SK-N-SH (cell line): ENCODE results near the gene SULT2B1. TPM values are rescaled to one million over a fixed set of nuclear protein-coding genes. Genes with fewer than 3 reads are reported as not detected.

Experiments
- CTCF ChIA-PET: fragments of 300-600, 350-600 bp; formaldehyde crosslinking; extraction: SDS; loops from one replicate; lab custom pipeline; 2021; lab: Yijun Ruan, JAX
- POLR2A ChIA-PET: fragments of 350-600 bp; sonication (Branson Sonifier 250); formaldehyde crosslinking; extraction: SDS; loops from one replicate; lab custom pipeline; 2020; ENCODE audit warnings: antibody characterized with exemption, inconsistent platforms; lab: Yijun Ruan, JAX
- DNase-seq: peaks from one replicate; pipeline ENCODE4 v3.0.0; 2012
- H2AFZ ChIP-seq: fragments of 200-600 bp; sonication (generic); 2 replicates; pipeline ENCODE4 v1.8.1; 2016; ENCODE audit warnings: antibody characterized with exemption, mild to moderate bottlenecking, low read depth
- H3F3A ChIP-seq: fragments of 200-600 bp; sonication (generic); replicated peaks from 2 replicates; pipeline ENCODE3; 2016; ENCODE audit warnings: antibody characterized with exemption, mild to moderate bottlenecking; ENCODE audit not compliant: insufficient read depth
- H3K27ac ChIP-seq, 2 experiments: fragments of 200-500 bp in 1 of 2; fragments of 200-600 bp in 1 of 2; sonication (Bioruptor generic) in 1 of 2; sonication (generic), shearing (Covaris generic) in 1 of 2; 2 replicates each; pipeline versions ENCODE4 v1.5.1 to v1.6.1; 2014 to 2016; ENCODE audit warnings: low read depth in 2 of 2, inconsistent platforms in 1 of 2, low read length in 1 of 2, mild to moderate bottlenecking in 1 of 2, mixed read lengths in 1 of 2
- H3K27me3 ChIP-seq: fragments of 200-600 bp; sonication (generic), shearing (Covaris generic); 2 replicates; pipeline ENCODE4 v1.6.1; 2016; ENCODE audit warnings: mixed run types; ENCODE audit not compliant: insufficient read depth
- H3K36me3 ChIP-seq, 2 experiments: fragments of 200-500 bp in 1 of 2; fragments of 200-600 bp in 1 of 2; sonication (Bioruptor generic) in 1 of 2; sonication (generic) in 1 of 2; replicated peaks in 1 of 2; 2 replicates each; pipeline versions ENCODE3 to v1.5.1; 2014 to 2016; ENCODE audit warnings: low read length in 1 of 2, mild to moderate bottlenecking in 1 of 2; ENCODE audit not compliant: insufficient read depth in 2 of 2, control insufficient read depth in 1 of 2
- H3K4me1 ChIP-seq, 2 experiments: fragments of 200-500 bp in 1 of 2; fragments of 200-600 bp in 1 of 2; sonication (Bioruptor generic) in 1 of 2; sonication (generic), shearing (Covaris generic) in 1 of 2; 2 replicates each; pipeline versions ENCODE4 v1.5.1 to v1.6.1; 2014 to 2016; ENCODE audit warnings: low read depth in 1 of 2, low read length in 1 of 2, mixed run types in 1 of 2; ENCODE audit not compliant: insufficient read depth in 2 of 2, control insufficient read depth in 1 of 2
- H3K4me2 ChIP-seq: fragments of 200-600 bp; sonication (generic), shearing (Covaris generic); 2 replicates; pipeline ENCODE4 v1.6.1; 2017; ENCODE audit warnings: mixed run types
- H3K4me3 ChIP-seq, 2 experiments: fragments of 200-500 bp in 1 of 2; fragments of 200-600 bp in 1 of 2; sonication (Bioruptor generic) in 1 of 2; sonication (generic), shearing (Covaris generic) in 1 of 2; 2 replicates each; pipeline versions ENCODE4 v1.5.1 to v1.8.1; 2014 to 2016; ENCODE audit warnings: low read depth in 2 of 2, inconsistent platforms in 1 of 2, low read length in 1 of 2, mild to moderate bottlenecking in 1 of 2, mixed read lengths in 1 of 2, moderate library complexity in 1 of 2
- H3K79me2 ChIP-seq: fragments of 200-600 bp; sonication (generic); 2 replicates; pipeline ENCODE4 v1.8.1; 2017; ENCODE audit warnings: mild to moderate bottlenecking; ENCODE audit not compliant: insufficient read depth
- H3K9ac ChIP-seq: fragments of 200-600 bp; sonication (generic); 2 replicates; pipeline ENCODE4 v1.6.1; 2017; ENCODE audit warnings: mixed run types
- H3K9me2 ChIP-seq: fragments of 200-600 bp; sonication (generic); 2 replicates; pipeline ENCODE4 v1.6.1; 2017; ENCODE audit warnings: mixed run types
- H3K9me3 ChIP-seq: fragments of 200-600 bp; sonication (generic); 2 replicates; pipeline ENCODE4 v1.6.1; 2017; ENCODE audit warnings: mixed run types, mild to moderate bottlenecking, moderate library complexity
- H4K20me1 ChIP-seq: fragments of 200-600 bp; sonication (generic); 2 replicates; pipeline ENCODE4 v1.6.1; 2017; ENCODE audit warnings: mild to moderate bottlenecking, mixed run types; ENCODE audit not compliant: insufficient read depth
- CHD2 ChIP-seq: fragments of 150-350 bp; IDR thresholded peaks from 2 replicates; pipeline ENCODE4 v1.6.1; 2018; ENCODE audit warnings: low read length; ENCODE audit not compliant: partially characterized antibody
- CTCF ChIP-seq: fragments of 200-600 bp; sonication (generic); IDR thresholded peaks from 2 replicates; pipeline ENCODE4 v1.6.1; 2017; ENCODE audit warnings: antibody characterized with exemption, mild to moderate bottlenecking, moderate library complexity
- ELF1 ChIP-seq: IDR thresholded peaks from 2 replicates; pipeline ENCODE4 v1.4.0; 2012
- FOSL2 ChIP-seq: IDR thresholded peaks from 2 replicates; pipeline ENCODE4 v1.4.0; 2012; ENCODE audit warnings: low read depth, mild to moderate bottlenecking, moderate library complexity, borderline replicate concordance
- FOXJ3 ChIP-seq: sonication (generic); formaldehyde crosslinking; IDR thresholded peaks from 2 replicates; pipeline ENCODE4 v1.5.1; 2020; ENCODE audit warnings: mild to moderate bottlenecking, missing genetic modification reagents
- FOXM1 ChIP-seq: IDR thresholded peaks from 2 replicates; pipeline ENCODE4 v1.4.0; 2012; ENCODE audit warnings: low read depth, mild to moderate bottlenecking
- GABPA ChIP-seq: IDR thresholded peaks from 2 replicates; pipeline ENCODE4 v1.4.0; 2012; ENCODE audit warnings: low read depth, mild to moderate bottlenecking
- GATA2 ChIP-seq: sonication (generic); formaldehyde crosslinking; IDR thresholded peaks from 2 replicates; pipeline ENCODE4 v1.5.0; 2020; ENCODE audit warnings: mild to moderate bottlenecking, missing genetic modification reagents
- MEF2A ChIP-seq: IDR thresholded peaks from 2 replicates; pipeline ENCODE4 v1.4.0; 2012; ENCODE audit warnings: low read depth, borderline replicate concordance
- MXI1 ChIP-seq: IDR thresholded peaks from 2 replicates; pipeline ENCODE4 v1.6.1; 2012; ENCODE audit warnings: mild to moderate bottlenecking, low read depth, low read length, improper control_type of control experiment
- NFIC ChIP-seq: IDR thresholded peaks from 2 replicates; pipeline ENCODE4 v1.4.0; 2012; ENCODE audit warnings: borderline replicate concordance
- RFX5 ChIP-seq: IDR thresholded peaks from 2 replicates; pipeline ENCODE4 v1.6.1; 2012; ENCODE audit warnings: mild to moderate bottlenecking, improper control_type of control experiment, low read length
- TAF1 ChIP-seq: IDR thresholded peaks from 2 replicates; pipeline ENCODE4 v1.6.1; 2012; ENCODE audit warnings: low read depth, mild to moderate bottlenecking, low read length, moderate library complexity, borderline replicate concordance
- TCF12 ChIP-seq: IDR thresholded peaks from 2 replicates; pipeline ENCODE4 v1.4.0; 2012
- TEAD4 ChIP-seq: IDR thresholded peaks from 2 replicates; pipeline ENCODE4 v1.4.0; 2012; ENCODE audit warnings: mild to moderate bottlenecking, borderline replicate concordance; ENCODE audit not compliant: insufficient read depth
- USF1 ChIP-seq: IDR thresholded peaks from 2 replicates; pipeline ENCODE4 v1.4.0; 2012; ENCODE audit warnings: low read depth, borderline replicate concordance
- USF2 ChIP-seq: fragments of 150-350 bp; IDR thresholded peaks from 2 replicates; pipeline ENCODE4 v1.6.1; 2017; ENCODE audit warnings: antibody characterized with exemption, low read length, low read depth, borderline replicate concordance
- WGBS: methylation state at CpG from one replicate; pipeline ENCODE4 v1.1.6; 2017; ENCODE audit warnings: low lambda C conversion rate; 5-methylcytosine and 5-hydroxymethylcytosine counted together
- polyA plus RNA-seq, 3 experiments: library from polyadenylated mRNA; depleted of rRNA; stranded (reverse); fragments of >200 nt; gene quantifications; 2 replicates each; pipeline ENCODE4 v1.2.3, GENCODE V29; 2012

Gene SULT2B1
- polyA plus RNA-seq, 1 of the 3 experiments (the other 2 are of a cell fraction), result 0.92 TPM

- Histone ChIP-seq H3K9ac (no peak overlapping the region), H2AFZ (no peak overlapping the region), H3K9me2 (no peaks in the 10 kb centered on the region), H3K79me2 (no peaks in the 10 kb centered on the region), H3K27ac (no peak overlapping the region), H3K27me3 (no peaks in the 10 kb centered on the region), H3K36me3 (no peaks in the 10 kb centered on the region), H3K9me3 (no peaks in the 10 kb centered on the region), H4K20me1 (no peaks in the 10 kb centered on the region), H3K4me2 (no peak overlapping the region), H3K4me3 (no peak overlapping the region), H3K4me1 (no peaks in the 10 kb centered on the region; a peak in 1 of 4 replicates), H3F3A (peaks cover 13% of the 10 kb centered on the region)
- 92% methylated on average over 3 of the region's 3 CpGs for WGBS
- no peak for DNase-seq
- ChIA-PET CTCF (interaction anchor here (1.1 to 9.2 kb wide), 6 partner anchors 13 to 273 kb away, joined by 5 to 230 read pairs (median 11); partner anchors contain the start of gene LMTK3), POLR2A (interaction anchor here (0.6 kb wide), 1 partner anchor 640 kb away, joined by 3 read pairs; no protein-coding TSS in a partner anchor)
- TF ChIP-seq CHD2 (no peak), NFIC (no peak), TEAD4 (no peak), GABPA (no peak), FOSL2 (no peak), RFX5 (no peak), TAF1 (no peak), GATA2 (CRISPR knock-in tag) (no peak), MXI1 (no peak), FOXM1 (no peak), MEF2A (no peak), CTCF (no peak), FOXJ3 (CRISPR knock-in tag) (no peak), TCF12 (no peak), USF2 (no peak), USF1 (no peak), ELF1 (no peak)
- TF ChIP-seq, all 33 proteins: peak for 0
These were observed 35.4 kb downstream of the SULT2B1 start for GRCh38 chr19:48587387-48587786.
